ENCODE measurements around the gene ARMCX6. TPM values are rescaled to one million over a fixed set of nuclear protein-coding genes. Genes with fewer than 3 reads are reported as not detected.

ARMCX6 gene
- total and polyA plus RNA-seq, 2 of the 8 experiments (the other 6 are each of a cell fraction or from before 2014, with no cell fraction given): 24.9 to 40.0 TPM

DNA sequence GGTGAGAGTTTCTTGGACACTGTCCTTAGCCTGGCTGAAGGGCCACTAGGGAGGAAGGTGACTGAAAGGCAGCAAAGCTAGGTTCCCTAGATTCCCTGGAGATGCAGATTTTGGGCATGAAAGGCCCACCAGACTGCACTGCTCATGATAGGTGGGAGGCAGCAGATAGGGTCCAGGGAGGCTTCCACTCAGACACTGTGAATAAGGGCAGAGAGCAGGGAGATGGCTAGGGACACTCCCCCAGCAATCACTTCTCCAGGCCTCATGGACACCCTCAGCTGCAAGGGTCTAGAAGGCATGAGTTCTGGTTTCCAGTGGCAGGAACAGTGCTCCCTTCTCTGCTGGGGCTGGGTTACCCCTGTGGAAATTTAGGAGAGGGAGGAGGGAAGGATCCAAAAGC is 21.8 kb upstream of the ARMCX6 start:
- H4K91ac ChIP-seq (replicated peaks; ENCODE audit: insufficient read length, low read length): no peak overlapping the region
- H3K27me3 ChIP-seq (replicated peaks in 1 of 4; ENCODE audit: control insufficient read depth in 3 of 4, extremely low read depth in 1 of 4, insufficient read depth in 3 of 4, low read length in 3 of 4): no peaks in the 10 kb centered on the region
- H3K4me3 ChIP-seq (ENCODE audit: extremely low read depth in 1 of 4, insufficient read depth in 2 of 4, low read depth in 3 of 4, low read length in 4 of 4): no peak overlapping the region
- H2BK20ac ChIP-seq (ENCODE audit: low read length): no peak overlapping the region
- no peak overlapping the region for H3K23ac ChIP-seq (ENCODE audit: insufficient read length)
- no peak overlapping the region for H4K5ac ChIP-seq (ENCODE audit: insufficient read length, low read depth, low read length)
- H2BK120ac ChIP-seq (replicated peaks; ENCODE audit: low read depth, low read length): no peak overlapping the region
- no peak overlapping the region for H2BK5ac ChIP-seq (ENCODE audit: low read depth, low read length)
- no peak overlapping the region for H3K4ac ChIP-seq (replicated peaks; ENCODE audit: insufficient read length, low read depth, low read length)
- TF ChIP-seq, protein P1, sequence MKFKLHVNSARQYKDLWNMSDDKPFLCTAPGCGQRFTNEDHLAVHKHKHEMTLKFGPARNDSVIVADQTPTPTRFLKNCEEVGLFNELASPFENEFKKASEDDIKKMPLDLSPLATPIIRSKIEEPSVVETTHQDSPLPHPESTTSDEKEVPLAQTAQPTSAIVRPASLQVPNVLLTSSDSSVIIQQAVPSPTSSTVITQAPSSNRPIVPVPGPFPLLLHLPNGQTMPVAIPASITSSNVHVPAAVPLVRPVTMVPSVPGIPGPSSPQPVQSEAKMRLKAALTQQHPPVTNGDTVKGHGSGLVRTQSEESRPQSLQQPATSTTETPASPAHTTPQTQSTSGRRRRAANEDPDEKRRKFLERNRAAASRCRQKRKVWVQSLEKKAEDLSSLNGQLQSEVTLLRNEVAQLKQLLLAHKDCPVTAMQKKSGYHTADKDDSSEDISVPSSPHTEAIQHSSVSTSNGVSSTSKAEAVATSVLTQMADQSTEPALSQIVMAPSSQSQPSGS (IDR thresholded peaks at IDR 0.05; ENCODE audit: low read length): no peak
- TF ChIP-seq TCF12 (IDR thresholded peaks at IDR 0.05; ENCODE audit: low read depth, low read length): no peak
- no peak for TF ChIP-seq JUND (IDR thresholded peaks at IDR 0.05; ENCODE audit: low read length)
- no peak for TF ChIP-seq TEAD4 (IDR thresholded peaks at IDR 0.05; ENCODE audit: low read depth, low read length)
- TF ChIP-seq MAFK (IDR thresholded peaks at IDR 0.05; ENCODE audit: low read depth, low read length): no peak
- TF ChIP-seq SP4 (IDR thresholded peaks at IDR 0.05; ENCODE audit: low read length): no peak
- TF ChIP-seq SAP30 (IDR thresholded peaks at IDR 0.05; ENCODE audit: insufficient read depth, insufficient replicate concordance, low read length): no peak
- no peak for TF ChIP-seq NANOG (IDR thresholded peaks at IDR 0.05; ENCODE audit: insufficient read depth, low read depth, low read length, poor library complexity, severe bottlenecking)
- TF ChIP-seq BCL11A (IDR thresholded peaks at IDR 0.05; ENCODE audit: low read depth in 2 of 2, low read length in 2 of 2): no peak
- no peak for TF ChIP-seq NRF1 (IDR thresholded peaks at IDR 0.05; ENCODE audit: low read depth, low read length)
- TF ChIP-seq RXRA (IDR thresholded peaks at IDR 0.05; ENCODE audit: insufficient read depth, low read depth, low read length): no peak
- no peak for TF ChIP-seq BACH1 (IDR thresholded peaks at IDR 0.05; ENCODE audit: low read length)
- H2BK12ac ChIP-seq (ENCODE audit: low read depth, low read length): no peak overlapping the region
- no peak overlapping the region for H3K27ac ChIP-seq (ENCODE audit: low read depth, low read length)
- H3K79me1 ChIP-seq (ENCODE audit: low read depth, low read length): no peaks in the 10 kb centered on the region
- H2AFZ ChIP-seq (ENCODE audit: low read length): no peak overlapping the region
- H3K79me2 ChIP-seq (ENCODE audit: control insufficient read depth in 1 of 2, insufficient read depth in 2 of 2, low read length in 2 of 2): no peaks in the 10 kb centered on the region
- H3K23me2 ChIP-seq (ENCODE audit: low read depth, low read length): no peaks in the 10 kb centered on the region
- no peak for FAIRE-seq
- H4K8ac ChIP-seq (ENCODE audit: extremely low read depth, insufficient read depth, low read length): no peak overlapping the region
- no peak overlapping the region for H3K56ac ChIP-seq (replicated peaks; ENCODE audit: insufficient read length, low read depth, low read length)
- no peak overlapping the region for H3K14ac ChIP-seq (ENCODE audit: insufficient read length)
- no peak overlapping the region for H3K4me2 ChIP-seq (ENCODE audit: insufficient read depth in 1 of 2, low read depth in 2 of 2, low read length in 2 of 2)
- no peak for DNase-seq (ENCODE audit: low read depth in 1 of 2, low spot score in 2 of 2)
- ChIA-PET CTCF (ENCODE audit: partially characterized antibody) (interaction anchor here (0.6 to 1.4 kb wide), 2 partner anchors 13 to 119 kb away, joined by 3 to 6 read pairs; no protein-coding TSS in a partner anchor), POLR2A (ENCODE audit: partially characterized antibody) (interaction anchor here (0.6 to 0.9 kb wide), 2 partner anchors 11 to 366 kb away, joined by 3 to 4 read pairs; no protein-coding TSS in a partner anchor)
- no peaks in the 10 kb centered on the region for H3K4me1 ChIP-seq (replicated peaks in 1 of 4; ENCODE audit: control insufficient read depth in 3 of 4, insufficient read depth in 4 of 4, low read length in 3 of 4)
- no peaks in the 10 kb centered on the region for H3K9me3 ChIP-seq (ENCODE audit: insufficient read depth in 2 of 2, low read depth in 1 of 2, low read length in 1 of 2)
- H3K18ac ChIP-seq (ENCODE audit: extremely low read depth, low read length): no peak overlapping the region
- no peak overlapping the region for H2BK15ac ChIP-seq (ENCODE audit: low read length)
- H3K9ac ChIP-seq (replicated peaks in 1 of 4; ENCODE audit: extremely low read depth in 1 of 4, low read depth in 3 of 4, low read length in 3 of 4): no peak overlapping the region
- no peak overlapping the region for H2AK5ac ChIP-seq (ENCODE audit: low read depth, low read length)
- no peaks in the 10 kb centered on the region for H4K20me1 ChIP-seq (replicated peaks in 1 of 2; ENCODE audit: control insufficient read depth in 1 of 2, insufficient read depth in 2 of 2, low read length in 2 of 2)
- no peaks in the 10 kb centered on the region for H3K36me3 ChIP-seq (ENCODE audit: control insufficient read depth in 2 of 4, insufficient read depth in 4 of 4, low read length in 3 of 4)
